ENCODE results near the gene COQ10B. TPM values are rescaled to one million over a fixed set of nuclear protein-coding genes. Genes with fewer than 3 reads are reported as not detected.

The COQ10B gene
- total and polyA plus RNA-seq, 5 donors from 2014 or later, result 49.2 to 73.9 (median 55.4) TPM

DNA sequence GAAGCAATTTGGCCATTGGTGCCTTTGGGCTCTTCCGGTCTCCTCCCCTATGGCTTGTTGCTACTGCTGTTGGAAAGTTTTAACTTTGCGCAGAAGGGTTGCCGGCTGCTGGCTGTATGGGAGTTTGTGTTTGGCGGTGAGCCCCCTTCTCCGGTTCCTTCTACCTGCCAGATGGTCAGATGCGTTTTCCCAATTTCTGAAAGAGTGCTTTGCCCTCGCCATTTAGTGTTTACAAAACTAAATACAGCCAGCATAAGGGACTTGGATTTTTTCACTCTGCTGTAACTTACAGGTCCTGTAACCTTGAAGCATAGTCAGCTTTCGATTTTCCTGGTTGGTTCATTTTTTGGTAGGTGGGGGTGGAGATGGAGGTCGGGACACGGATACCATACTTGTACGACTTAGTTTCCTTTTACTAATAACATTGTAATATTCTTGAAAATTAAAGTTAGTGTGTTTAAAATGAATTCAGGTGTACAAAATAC lies 604 bp downstream of the COQ10B start:
- no peak for ATAC-seq (ENCODE audit: low read depth in 2 of 2)
- DNase-seq, result peak in 1 of 3 donors; percentile 89
- Mint-ChIP-seq H3K9me3 (no peaks in the 10 kb centered on the region), H3K4me3 (peak overlapping the region; percentile 96 to 100 (median 99)), H3K4me1 (peaks cover 22 to 61% (median 49%) of the 10 kb centered on the region in 4 donors), H3K36me3 (peaks cover 5% of the 10 kb centered on the region), H3K27me3 (no peaks in the 10 kb centered on the region), H3K27ac (peak overlapping the region; percentile 98 to 100 (median 100))
- H3K4me1 ChIP-seq (ENCODE audit: control insufficient read depth, insufficient read depth, low read length, poor library complexity, severe bottlenecking), result peaks cover 30% of the 10 kb centered on the region
- H3K36me3 ChIP-seq (ENCODE audit: control insufficient read depth, insufficient read depth, low read length), result no peaks in the 10 kb centered on the region
- H3K27ac ChIP-seq (ENCODE audit: insufficient read depth, low read length, poor library complexity, severe bottlenecking), result peak overlapping the region; percentile 100
- no peaks in the 10 kb centered on the region for H3K9me3 ChIP-seq (ENCODE audit: control insufficient read depth in 2 of 2, low read length in 2 of 2)
- no peaks in the 10 kb centered on the region for H3K27me3 ChIP-seq (ENCODE audit: control insufficient read depth, insufficient read depth, low read length)
- H3K4me3 ChIP-seq (ENCODE audit: low read depth, low read length), result peak overlapping the region; percentile 100

DNA sequence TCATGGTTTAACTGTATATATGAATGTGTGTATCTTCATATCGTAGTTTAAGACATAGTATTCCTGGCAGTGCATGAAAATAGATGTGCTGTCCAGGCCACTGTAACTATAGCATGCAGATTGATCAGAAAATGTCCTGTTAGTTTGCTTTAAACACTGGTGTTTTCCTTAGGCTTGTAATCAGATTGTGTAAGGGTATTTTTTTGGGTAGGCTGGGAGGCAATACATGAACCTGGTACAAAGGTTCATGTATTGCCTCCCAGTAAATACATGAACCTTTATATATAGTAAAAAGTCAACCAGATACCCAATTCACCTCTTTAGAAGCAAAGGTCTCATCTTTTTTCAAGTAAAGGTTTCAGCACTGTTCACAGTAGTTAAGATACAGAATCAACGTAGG lies 1.6 kb downstream of the COQ10B start:
- Mint-ChIP-seq H3K36me3 (peaks cover 11% of the 10 kb centered on the region), H3K27me3 (no peaks in the 10 kb centered on the region), H3K9me3 (no peaks in the 10 kb centered on the region), H3K4me3 (peak overlapping the region; percentile 96 to 100 (median 99)), H3K4me1 (peaks cover 32 to 71% (median 57%) of the 10 kb centered on the region in 4 donors), H3K27ac (peak overlapping the region in 2 of 3 donors; percentile 100)
- Histone ChIP-seq H3K27me3 (ENCODE audit: control insufficient read depth, insufficient read depth, low read length) (no peaks in the 10 kb centered on the region), H3K4me1 (ENCODE audit: control insufficient read depth, insufficient read depth, low read length, poor library complexity, severe bottlenecking) (peaks cover 30% of the 10 kb centered on the region), H3K36me3 (ENCODE audit: control insufficient read depth, insufficient read depth, low read length) (peaks cover 7% of the 10 kb centered on the region), H3K27ac (ENCODE audit: insufficient read depth, low read length, poor library complexity, severe bottlenecking) (peak overlapping the region; percentile 100), H3K9me3 (ENCODE audit: control insufficient read depth in 2 of 2, low read length in 2 of 2) (no peaks in the 10 kb centered on the region), H3K4me3 (ENCODE audit: low read depth, low read length) (peak overlapping the region; percentile 100)
- no peak for DNase-seq
- no peak for ATAC-seq (ENCODE audit: low read depth in 2 of 2)

DNA sequence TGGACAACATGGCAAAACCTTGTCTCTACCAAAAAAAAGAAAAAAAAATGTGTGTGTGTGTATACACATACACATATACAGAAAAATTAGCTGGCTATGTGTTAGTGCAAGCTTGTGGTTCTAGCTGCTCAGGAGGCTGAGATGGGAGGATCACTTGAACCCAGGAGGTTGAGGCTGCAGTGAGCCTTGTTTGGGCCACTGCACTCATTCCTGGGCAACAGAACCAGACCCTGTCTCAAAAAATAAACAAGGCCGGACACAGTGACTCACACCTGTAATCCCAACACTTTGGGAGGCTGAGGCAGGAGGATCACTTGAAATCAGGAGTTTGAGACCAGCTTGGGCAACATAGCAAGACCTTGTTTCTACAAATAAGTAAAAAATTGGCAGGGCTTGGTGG lies 2.1 kb downstream of the COQ10B start:
- Mint-ChIP-seq H3K27ac (peak overlapping the region in 1 of 3 donors; percentile 68), H3K36me3 (peaks cover 15% of the 10 kb centered on the region), H3K27me3 (no peaks in the 10 kb centered on the region), H3K9me3 (no peaks in the 10 kb centered on the region), H3K4me1 (peaks cover 32 to 74% (median 58%) of the 10 kb centered on the region in 4 donors), H3K4me3 (peak overlapping the region; percentile 70 to 98 (median 76))
- H3K36me3 ChIP-seq (ENCODE audit: control insufficient read depth, insufficient read depth, low read length), result peaks cover 11% of the 10 kb centered on the region
- no peak for ATAC-seq (ENCODE audit: low read depth in 2 of 2)
- H3K4me3 ChIP-seq (ENCODE audit: low read depth, low read length), result peak overlapping the region; percentile 100
- no peaks in the 10 kb centered on the region for H3K27me3 ChIP-seq (ENCODE audit: control insufficient read depth, insufficient read depth, low read length)
- no peaks in the 10 kb centered on the region for H3K9me3 ChIP-seq (ENCODE audit: control insufficient read depth in 2 of 2, low read length in 2 of 2)
- no peak for DNase-seq
- H3K27ac ChIP-seq (ENCODE audit: insufficient read depth, low read length, poor library complexity, severe bottlenecking), result peak overlapping the region; percentile 49
- H3K4me1 ChIP-seq (ENCODE audit: control insufficient read depth, insufficient read depth, low read length, poor library complexity, severe bottlenecking), result peaks cover 30% of the 10 kb centered on the region

DNA sequence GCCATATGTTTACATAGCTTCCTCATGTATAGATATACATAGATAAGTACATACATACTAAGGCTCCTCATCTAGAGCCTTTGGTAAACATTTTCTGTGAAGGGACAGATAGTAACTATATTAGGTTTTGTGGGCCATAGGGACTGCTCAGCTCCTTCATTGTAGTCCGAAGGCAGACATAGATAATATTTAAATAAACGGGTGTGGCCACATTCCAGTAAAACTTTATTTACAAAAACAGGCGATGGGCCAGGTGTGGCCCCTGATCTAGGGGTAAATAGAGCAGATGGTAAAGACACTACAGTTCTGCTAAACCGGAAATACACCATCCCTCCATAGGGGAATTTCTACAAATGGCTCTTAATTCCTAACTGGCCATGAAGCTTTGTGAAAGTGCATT lies 7.3 kb downstream of the COQ10B start:
- Mint-ChIP-seq H3K4me3 (no peak overlapping the region), H3K9me3 (no peaks in the 10 kb centered on the region), H3K4me1 (peaks cover 25 to 53% (median 38%) of the 10 kb centered on the region in 4 donors), H3K36me3 (peaks cover 28% of the 10 kb centered on the region), H3K27ac (no peak overlapping the region), H3K27me3 (no peaks in the 10 kb centered on the region)
- H3K36me3 ChIP-seq (ENCODE audit: control insufficient read depth, insufficient read depth, low read length), result peaks cover 50% of the 10 kb centered on the region
- no peaks in the 10 kb centered on the region for H3K27me3 ChIP-seq (ENCODE audit: control insufficient read depth, insufficient read depth, low read length)
- no peaks in the 10 kb centered on the region for H3K9me3 ChIP-seq (ENCODE audit: control insufficient read depth in 2 of 2, low read length in 2 of 2)
- ATAC-seq (ENCODE audit: low read depth in 2 of 2) (no peak), DNase-seq (no peak)
- peaks cover 6% of the 10 kb centered on the region for H3K4me1 ChIP-seq (ENCODE audit: control insufficient read depth, insufficient read depth, low read length, poor library complexity, severe bottlenecking)
- H3K4me3 ChIP-seq (ENCODE audit: low read depth, low read length), result no peak overlapping the region
- H3K27ac ChIP-seq (ENCODE audit: insufficient read depth, low read length, poor library complexity, severe bottlenecking), result no peak overlapping the region

DNA sequence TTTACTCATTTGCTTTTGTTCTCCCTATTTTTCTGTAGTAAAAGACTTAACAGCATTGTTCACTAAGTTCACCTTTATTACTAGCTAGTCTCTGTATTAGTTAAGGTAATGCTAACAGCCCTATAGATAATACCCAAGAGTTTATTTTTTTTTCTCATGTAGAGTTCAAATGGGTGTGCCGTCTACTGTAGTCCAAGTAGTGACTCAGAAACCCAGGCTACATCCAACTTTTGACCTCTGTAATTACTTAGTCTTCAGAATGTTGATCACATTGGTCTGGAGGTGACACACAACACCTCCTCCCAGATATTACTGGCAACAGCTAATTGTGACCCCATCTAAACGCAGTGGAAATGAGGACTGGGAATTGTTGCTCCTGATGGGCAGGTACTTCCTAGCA lies 7.7 kb downstream of the COQ10B start:
- no peak overlapping the region for H3K4me3 Mint-ChIP-seq
- H3K27me3 Mint-ChIP-seq, result no peaks in the 10 kb centered on the region
- no peak overlapping the region for H3K4me3 ChIP-seq (ENCODE audit: low read depth, low read length)
- no peaks in the 10 kb centered on the region for H3K9me3 Mint-ChIP-seq
- H3K27ac Mint-ChIP-seq, result peak overlapping the region; percentile 25 to 43 (median 32)
- H3K27me3 ChIP-seq (ENCODE audit: control insufficient read depth, insufficient read depth, low read length), result no peaks in the 10 kb centered on the region
- H3K4me1 ChIP-seq (ENCODE audit: control insufficient read depth, insufficient read depth, low read length, poor library complexity, severe bottlenecking), result peaks cover 4% of the 10 kb centered on the region
- DNase-seq, result no peak
- no peak overlapping the region for H3K27ac ChIP-seq (ENCODE audit: insufficient read depth, low read length, poor library complexity, severe bottlenecking)
- no peak for ATAC-seq (ENCODE audit: low read depth in 2 of 2)
- no peaks in the 10 kb centered on the region for H3K9me3 ChIP-seq (ENCODE audit: control insufficient read depth in 2 of 2, low read length in 2 of 2)
- peaks cover 30% of the 10 kb centered on the region for H3K36me3 Mint-ChIP-seq
- peaks cover 24 to 50% (median 37%) of the 10 kb centered on the region in 4 donors for H3K4me1 Mint-ChIP-seq
- peaks cover 54% of the 10 kb centered on the region for H3K36me3 ChIP-seq (ENCODE audit: control insufficient read depth, insufficient read depth, low read length)

DNA sequence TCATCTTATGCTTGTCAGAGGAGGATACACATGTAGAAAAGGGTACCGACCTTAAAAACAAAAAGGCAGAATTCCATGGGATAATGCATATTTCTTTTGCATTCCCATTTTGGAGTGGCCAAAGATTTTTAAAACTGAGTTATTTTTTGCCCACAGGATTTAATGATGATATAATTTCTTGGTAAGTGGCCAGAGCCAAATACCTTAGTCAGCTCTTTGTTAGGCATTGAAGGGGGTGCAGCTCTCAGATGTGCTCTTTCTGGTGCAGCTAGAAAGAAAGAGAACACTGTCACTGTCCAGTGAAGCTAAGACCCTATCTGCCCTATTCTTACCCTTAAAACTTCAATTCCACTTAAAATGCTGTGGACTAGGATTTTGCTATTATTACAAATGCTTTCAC lies 10.8 kb downstream of the COQ10B start:
- Mint-ChIP-seq H3K4me1 (peaks cover 13 to 35% (median 23%) of the 10 kb centered on the region in 4 donors), H3K27ac (peak overlapping the region in 1 of 3 donors; percentile 9), H3K27me3 (no peaks in the 10 kb centered on the region), H3K9me3 (no peaks in the 10 kb centered on the region), H3K36me3 (peaks cover 36% of the 10 kb centered on the region), H3K4me3 (no peak overlapping the region)
- Histone ChIP-seq H3K27me3 (ENCODE audit: control insufficient read depth, insufficient read depth, low read length) (no peaks in the 10 kb centered on the region), H3K4me1 (ENCODE audit: control insufficient read depth, insufficient read depth, low read length, poor library complexity, severe bottlenecking) (no peaks in the 10 kb centered on the region), H3K36me3 (ENCODE audit: control insufficient read depth, insufficient read depth, low read length) (peaks cover 81% of the 10 kb centered on the region), H3K9me3 (ENCODE audit: control insufficient read depth in 2 of 2, low read length in 2 of 2) (no peaks in the 10 kb centered on the region), H3K4me3 (ENCODE audit: low read depth, low read length) (no peak overlapping the region), H3K27ac (ENCODE audit: insufficient read depth, low read length, poor library complexity, severe bottlenecking) (no peak overlapping the region)
- no peak for ATAC-seq (ENCODE audit: low read depth in 2 of 2)
- no peak for DNase-seq

DNA sequence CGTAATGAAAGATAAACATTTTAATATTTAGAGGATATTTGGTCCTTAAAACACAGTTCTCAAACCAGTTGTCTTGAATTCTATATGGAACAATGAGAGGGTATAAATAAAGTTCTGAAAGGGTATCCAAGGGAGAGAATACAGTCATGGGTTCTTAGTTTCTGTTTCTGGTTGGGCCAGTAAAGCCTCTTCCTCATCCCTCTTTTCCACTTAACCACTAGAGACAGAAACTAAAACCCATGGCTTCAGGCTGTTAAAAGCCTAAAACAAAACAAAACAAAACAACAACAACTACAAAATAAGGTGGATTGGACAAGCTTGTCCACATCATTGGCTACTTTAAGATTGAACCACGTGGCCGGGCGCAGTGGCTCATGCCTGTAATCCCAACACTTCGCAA lies 18.8 kb downstream of the COQ10B start:
- peaks cover 92% of the 10 kb centered on the region for H3K36me3 ChIP-seq (ENCODE audit: control insufficient read depth, insufficient read depth, low read length)
- H3K27ac ChIP-seq (ENCODE audit: insufficient read depth, low read length, poor library complexity, severe bottlenecking), result no peak overlapping the region
- DNase-seq (no peak), ATAC-seq (ENCODE audit: low read depth in 2 of 2) (no peak)
- H3K9me3 ChIP-seq (ENCODE audit: control insufficient read depth in 2 of 2, low read length in 2 of 2), result no peaks in the 10 kb centered on the region
- H3K4me3 Mint-ChIP-seq, result no peak overlapping the region
- no peaks in the 10 kb centered on the region for H3K9me3 Mint-ChIP-seq
- peaks cover 0 to 5% (median 4%) of the 10 kb centered on the region in 4 donors for H3K4me1 Mint-ChIP-seq
- no peak overlapping the region for H3K4me3 ChIP-seq (ENCODE audit: low read depth, low read length)
- no peak overlapping the region for H3K27ac Mint-ChIP-seq
- H3K4me1 ChIP-seq (ENCODE audit: control insufficient read depth, insufficient read depth, low read length, poor library complexity, severe bottlenecking), result no peaks in the 10 kb centered on the region
- no peaks in the 10 kb centered on the region for H3K27me3 ChIP-seq (ENCODE audit: control insufficient read depth, insufficient read depth, low read length)
- no peaks in the 10 kb centered on the region for H3K27me3 Mint-ChIP-seq
- peaks cover 29% of the 10 kb centered on the region for H3K36me3 Mint-ChIP-seq

DNA sequence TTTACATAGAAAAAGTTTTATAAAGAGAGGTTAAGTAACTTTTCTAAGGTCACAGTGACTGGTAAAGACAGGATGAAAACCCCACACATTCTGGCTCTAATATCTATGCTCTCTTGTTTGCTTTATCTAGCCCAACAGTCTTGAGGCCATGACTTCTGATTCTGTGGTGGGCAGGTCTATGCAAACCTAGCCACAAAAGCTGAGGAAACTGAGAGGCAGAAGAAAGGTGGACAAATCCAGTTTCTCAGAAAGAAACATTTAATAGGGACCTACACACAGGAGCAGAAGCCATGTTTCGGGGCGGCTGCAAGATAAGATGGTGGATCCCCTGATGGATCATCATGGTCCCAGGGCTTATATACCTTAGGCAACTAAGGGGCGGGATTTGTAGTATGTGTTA lies 24.4 kb downstream of the COQ10B start:
- Histone ChIP-seq H3K4me1 (ENCODE audit: control insufficient read depth, insufficient read depth, low read length, poor library complexity, severe bottlenecking) (no peaks in the 10 kb centered on the region), H3K4me3 (ENCODE audit: low read depth, low read length) (no peak overlapping the region), H3K27ac (ENCODE audit: insufficient read depth, low read length, poor library complexity, severe bottlenecking) (no peak overlapping the region), H3K36me3 (ENCODE audit: control insufficient read depth, insufficient read depth, low read length) (peaks cover 76% of the 10 kb centered on the region), H3K27me3 (ENCODE audit: control insufficient read depth, insufficient read depth, low read length) (no peaks in the 10 kb centered on the region), H3K9me3 (ENCODE audit: control insufficient read depth in 2 of 2, low read length in 2 of 2) (peaks cover 0 to 4% of the 10 kb centered on the region in 2 experiments)
- peaks cover 0 to 5% (median 0%) of the 10 kb centered on the region in 7 donors for H3K9me3 Mint-ChIP-seq
- H3K4me1 Mint-ChIP-seq, result peaks cover 0 to 8% (median 3%) of the 10 kb centered on the region in 4 donors
- H3K36me3 Mint-ChIP-seq, result peaks cover 30% of the 10 kb centered on the region
- no peak overlapping the region for H3K4me3 Mint-ChIP-seq
- DNase-seq (no peak), ATAC-seq (ENCODE audit: low read depth in 2 of 2) (no peak)
- H3K27me3 Mint-ChIP-seq, result no peaks in the 10 kb centered on the region
- H3K27ac Mint-ChIP-seq, result no peak overlapping the region

Measured in CD4-positive, CD25-positive, alpha-beta regulatory T cell (primary cell).